ENCODE results near the gene SPRR2A.

DNA sequence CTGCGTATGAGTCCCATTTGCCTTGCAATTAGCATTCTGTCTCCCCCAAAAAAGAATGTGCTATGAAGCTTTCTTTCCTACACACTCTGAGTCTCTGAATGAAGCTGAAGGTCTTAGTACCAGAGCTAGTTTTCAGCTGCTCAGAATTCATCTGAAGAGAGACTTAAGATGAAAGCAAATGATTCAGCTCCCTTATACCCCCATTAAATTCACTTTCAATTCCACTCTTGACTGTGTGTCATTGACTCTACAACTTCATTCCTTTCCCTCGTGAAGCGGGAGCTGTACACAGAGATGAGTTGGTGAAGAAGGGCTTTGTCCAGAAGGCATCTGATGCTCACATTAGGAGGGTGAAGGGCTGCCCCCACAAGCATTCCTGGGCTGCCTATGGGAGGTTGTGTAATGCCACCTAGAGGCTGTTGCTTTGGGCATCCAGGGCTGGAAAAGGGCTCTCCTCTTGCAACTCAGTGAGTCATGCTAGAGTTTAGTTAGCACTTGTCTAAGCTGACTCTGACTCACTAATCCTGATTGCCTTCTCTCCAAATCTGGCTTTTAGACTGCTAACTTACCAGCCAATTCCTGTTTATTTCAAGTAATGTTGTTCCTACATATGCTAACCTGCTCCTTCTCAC is 24.5 kb downstream of the SPRR2A start:
- TF ChIP-seq EZH2 (IDR thresholded peaks at IDR 0.05) (no peak), POLR2AphosphoS5 (IDR thresholded peaks at IDR 0.05; ENCODE audit: borderline replicate concordance, low read depth, low read length) (no peak)
